ENCODE results near the gene ADAD2.

DNA sequence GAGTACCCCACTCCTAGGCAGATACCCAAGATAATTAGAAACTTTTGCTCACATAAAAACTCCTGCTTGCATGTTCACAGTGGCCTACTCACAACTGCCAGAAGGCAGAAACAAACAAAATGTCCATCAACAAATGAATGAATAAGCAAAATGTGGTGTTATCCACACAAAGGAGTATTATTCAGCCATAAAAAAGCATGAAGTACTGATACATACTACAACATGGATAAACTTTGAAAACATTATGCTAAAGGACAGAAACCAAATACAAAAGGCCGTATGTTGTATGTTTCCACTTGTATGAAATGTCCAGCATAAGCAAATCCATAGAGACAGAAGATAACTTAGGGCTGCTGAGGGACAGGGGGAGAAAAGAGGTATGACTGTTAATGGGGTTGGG, 47.9 kb upstream of the ADAD2 start:
- TF ChIP-seq, protein P1, sequence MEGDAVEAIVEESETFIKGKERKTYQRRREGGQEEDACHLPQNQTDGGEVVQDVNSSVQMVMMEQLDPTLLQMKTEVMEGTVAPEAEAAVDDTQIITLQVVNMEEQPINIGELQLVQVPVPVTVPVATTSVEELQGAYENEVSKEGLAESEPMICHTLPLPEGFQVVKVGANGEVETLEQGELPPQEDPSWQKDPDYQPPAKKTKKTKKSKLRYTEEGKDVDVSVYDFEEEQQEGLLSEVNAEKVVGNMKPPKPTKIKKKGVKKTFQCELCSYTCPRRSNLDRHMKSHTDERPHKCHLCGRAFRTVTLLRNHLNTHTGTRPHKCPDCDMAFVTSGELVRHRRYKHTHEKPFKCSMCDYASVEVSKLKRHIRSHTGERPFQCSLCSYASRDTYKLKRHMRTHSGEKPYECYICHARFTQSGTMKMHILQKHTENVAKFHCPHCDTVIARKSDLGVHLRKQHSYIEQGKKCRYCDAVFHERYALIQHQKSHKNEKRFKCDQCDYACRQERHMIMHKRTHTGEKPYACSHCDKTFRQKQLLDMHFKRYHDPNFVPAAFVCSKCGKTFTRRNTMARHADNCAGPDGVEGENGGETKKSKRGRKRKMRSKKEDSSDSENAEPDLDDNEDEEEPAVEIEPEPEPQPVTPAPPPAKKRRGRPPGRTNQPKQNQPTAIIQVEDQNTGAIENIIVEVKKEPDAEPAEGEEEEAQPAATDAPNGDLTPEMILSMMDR (IDR thresholded peaks at IDR 0.05) = no peak
- no peak for TF ChIP-seq POLR2A (IDR thresholded peaks at IDR 0.05)
